Uterus (tissue), 4 donors: ENCODE results near the gene GMPR. TPM values are rescaled to one million over a fixed set of nuclear protein-coding genes. Genes with fewer than 3 reads are reported as not detected.

Experiments used
- DNase-seq, 2 donors: peaks; one replicate each; pipeline ENCODE4 v3.0.0-alpha.2; 2019 to 2020
- H3K27ac ChIP-seq, 2 donors: fragments of 200-600 bp; sonication (generic); 1 replicate in 1 of 2; 2 replicates in 1 of 2; pipeline ENCODE4 v1.5.1; 2016 to 2018
- H3K27me3 ChIP-seq, 2 donors: fragments of 200-600 bp; sonication (generic); one replicate each; pipeline ENCODE4 v1.5.1; 2018 to 2019; ENCODE audit warnings: control low read depth in 1 of 2
- H3K36me3 ChIP-seq, 2 donors: fragments of 200-600 bp; sonication (generic); one replicate each; pipeline ENCODE4 v1.5.1; 2019; ENCODE audit warnings: control low read depth in 1 of 2
- H3K4me1 ChIP-seq, 2 donors: fragments of 200-600 bp; sonication (generic); one replicate each; pipeline ENCODE4 v1.5.1; 2018 to 2019; ENCODE audit warnings: control low read depth in 1 of 2
- H3K4me3 ChIP-seq, 2 donors: fragments of 200-600 bp; sonication (generic); 1 replicate in 1 of 2; 2 replicates in 1 of 2; pipeline ENCODE4 v1.5.1; 2018 to 2019; ENCODE audit warnings: mild to moderate bottlenecking in 1 of 2
- H3K9me3 ChIP-seq, 2 donors: fragments of 200-600 bp; sonication (generic); one replicate each; pipeline ENCODE4 v1.5.1; 2019; ENCODE audit warnings: control low read depth in 1 of 2
- POLR2A ChIP-seq, 2 donors: fragments of 450-650 bp; IDR thresholded peaks; one replicate each; pipeline ENCODE4 v1.6.1; 2016; ENCODE audit warnings: antibody characterized with exemption in 2 of 2, mild to moderate bottlenecking in 1 of 2, moderate library complexity in 1 of 2
- intact Hi-C: fragments of 100-400 bp; cut with DNase I; formaldehyde crosslinking; loops from one replicate; pipeline ENCODE4 v1.15.1; 2023; ENCODE audit warnings: low total_unique reads
- total RNA-seq, 4 donors: library from RNA; depleted of rRNA in 3 of 4; stranded (reverse); fragments of >200 nt in 3 of 4; gene quantifications; one replicate each; pipeline versions ENCODE4 v1.1.0 to v1.2.4, GENCODE V29; 2014 to 2023
- TF ChIP-seq, protein P1 (sequence below), 4 experiments: fragments of 200-600 bp in 2 of 4; fragments of 450-650 bp in 2 of 4; sonication (generic) in 2 of 4; IDR thresholded peaks; one replicate each; pipeline ENCODE4 v1.5.1; 2016 to 2019; ENCODE audit warnings: antibody characterized with exemption in 4 of 4, mild to moderate bottlenecking in 2 of 4, moderate library complexity in 1 of 4
- donor health status: DM: yes; HTN: yes; CAD: no.

Gene GMPR
- total RNA-seq, 4 donors from 2014 or later = 1.5 to 18.2 (median 10.6) TPM

DNA sequence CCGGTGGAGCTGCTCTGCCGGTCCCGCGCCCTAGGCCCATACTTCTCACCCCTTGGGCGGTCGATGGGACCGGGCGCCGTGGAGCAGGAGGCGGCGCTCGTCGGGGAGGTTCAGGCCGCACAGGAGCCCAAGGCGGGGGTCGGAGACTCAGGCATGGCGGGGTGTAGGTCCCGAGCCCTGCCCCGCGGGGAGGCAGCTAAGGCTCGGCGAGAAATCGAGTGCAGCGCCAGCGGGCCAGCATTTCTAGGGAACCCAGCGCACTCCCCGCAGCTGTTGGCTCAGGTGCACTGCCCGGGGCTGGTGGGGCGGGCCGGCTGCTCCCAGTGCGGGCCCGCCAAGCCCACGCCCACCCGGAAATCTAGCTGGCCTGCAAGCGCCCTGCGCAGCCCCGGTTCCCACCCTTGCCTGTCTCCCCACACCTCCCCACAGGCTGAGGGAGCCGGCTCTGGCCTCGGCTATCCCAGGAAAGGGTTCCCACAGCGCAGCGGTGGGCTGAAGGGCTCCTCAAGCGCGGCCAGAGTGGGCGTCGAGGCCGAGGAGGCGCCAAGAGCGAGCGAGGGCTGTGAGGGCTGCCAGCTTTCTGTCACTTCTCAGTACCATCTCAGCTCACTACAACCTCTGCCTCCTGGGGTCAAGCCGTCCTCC is 40.2 kb upstream of the GMPR start:
- Histone ChIP-seq H3K9me3 (no peaks in the 10 kb centered on the region), H3K27me3 (no peaks in the 10 kb centered on the region), H3K4me1 (peaks cover 3 to 4% of the 10 kb centered on the region in 2 donors), H3K27ac (no peak overlapping the region), H3K4me3 (no peak overlapping the region), H3K36me3 (no peaks in the 10 kb centered on the region)
- TF ChIP-seq, protein P1, sequence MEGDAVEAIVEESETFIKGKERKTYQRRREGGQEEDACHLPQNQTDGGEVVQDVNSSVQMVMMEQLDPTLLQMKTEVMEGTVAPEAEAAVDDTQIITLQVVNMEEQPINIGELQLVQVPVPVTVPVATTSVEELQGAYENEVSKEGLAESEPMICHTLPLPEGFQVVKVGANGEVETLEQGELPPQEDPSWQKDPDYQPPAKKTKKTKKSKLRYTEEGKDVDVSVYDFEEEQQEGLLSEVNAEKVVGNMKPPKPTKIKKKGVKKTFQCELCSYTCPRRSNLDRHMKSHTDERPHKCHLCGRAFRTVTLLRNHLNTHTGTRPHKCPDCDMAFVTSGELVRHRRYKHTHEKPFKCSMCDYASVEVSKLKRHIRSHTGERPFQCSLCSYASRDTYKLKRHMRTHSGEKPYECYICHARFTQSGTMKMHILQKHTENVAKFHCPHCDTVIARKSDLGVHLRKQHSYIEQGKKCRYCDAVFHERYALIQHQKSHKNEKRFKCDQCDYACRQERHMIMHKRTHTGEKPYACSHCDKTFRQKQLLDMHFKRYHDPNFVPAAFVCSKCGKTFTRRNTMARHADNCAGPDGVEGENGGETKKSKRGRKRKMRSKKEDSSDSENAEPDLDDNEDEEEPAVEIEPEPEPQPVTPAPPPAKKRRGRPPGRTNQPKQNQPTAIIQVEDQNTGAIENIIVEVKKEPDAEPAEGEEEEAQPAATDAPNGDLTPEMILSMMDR (IDR thresholded peaks at IDR 0.05) = no peak
- no peak for TF ChIP-seq POLR2A (IDR thresholded peaks at IDR 0.05)
- intact Hi-C loops = no loop called here
- no peak for DNase-seq

DNA sequence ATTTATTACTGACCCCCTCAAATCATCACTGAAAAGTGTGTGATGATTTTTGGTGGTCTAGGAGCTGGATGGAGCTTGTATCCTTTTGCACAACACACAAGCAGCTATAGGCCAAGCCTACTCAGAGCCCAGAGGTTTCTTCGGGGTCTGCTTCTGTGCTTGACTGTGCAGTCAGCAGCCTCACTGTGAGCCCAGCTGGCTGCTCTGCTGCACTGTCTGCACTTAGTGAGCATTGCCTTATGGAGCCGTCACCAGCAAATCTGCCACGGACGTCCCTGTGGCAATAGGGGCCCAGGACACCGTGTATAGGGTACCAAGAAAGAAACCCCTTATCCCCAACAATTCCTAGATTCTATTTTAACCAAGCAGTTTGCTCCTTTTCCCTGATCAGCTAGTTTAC is 38.6 kb upstream of the GMPR start:
- peak overlapping the region in 1 of 2 donors; percentile 15 for H3K4me3 ChIP-seq
- H3K27ac ChIP-seq = peak overlapping the region; percentile 50 to 55
- H3K27me3 ChIP-seq = no peaks in the 10 kb centered on the region
- H3K4me1 ChIP-seq = peaks cover 3 to 4% of the 10 kb centered on the region in 2 donors
- no peaks in the 10 kb centered on the region for H3K9me3 ChIP-seq
- DNase-seq = no peak
- TF ChIP-seq, protein P1 (IDR thresholded peaks at IDR 0.05) = no peak
- no peak for TF ChIP-seq POLR2A (IDR thresholded peaks at IDR 0.05)
- intact Hi-C loops = no loop called here
- H3K36me3 ChIP-seq = no peaks in the 10 kb centered on the region

DNA sequence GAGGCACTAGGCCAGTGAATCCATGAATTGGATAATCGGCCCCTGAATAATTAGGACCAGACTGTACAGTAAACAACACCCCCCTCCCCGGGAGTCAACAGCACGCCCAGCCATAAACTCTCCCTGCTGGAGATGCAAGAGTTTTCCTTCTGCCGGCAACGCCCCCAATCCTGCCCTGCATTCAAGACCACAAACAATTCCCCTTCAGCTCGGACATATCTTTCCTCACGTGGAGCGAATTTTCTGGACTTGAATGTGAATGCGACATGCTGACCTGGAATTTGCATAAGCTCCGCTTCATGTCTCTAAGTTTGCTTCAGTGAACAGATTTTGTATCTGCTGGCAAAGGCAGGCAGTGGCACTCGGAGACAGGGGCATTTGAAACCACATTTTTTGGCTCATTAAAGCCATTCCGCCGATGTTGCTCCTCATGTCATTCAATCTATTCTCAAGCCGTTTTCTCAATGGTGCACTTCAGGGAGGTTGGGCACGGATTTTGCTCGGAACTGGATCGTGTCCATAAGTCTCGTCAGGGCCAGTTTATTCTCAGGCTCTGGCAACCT is 38.0 kb upstream of the GMPR start:
- Histone ChIP-seq H3K4me1 (peaks cover 4 to 5% of the 10 kb centered on the region in 2 donors), H3K27ac (peak overlapping the region; percentile 50 to 55), H3K9me3 (no peaks in the 10 kb centered on the region), H3K4me3 (peak overlapping the region; percentile 15), H3K36me3 (no peaks in the 10 kb centered on the region), H3K27me3 (no peaks in the 10 kb centered on the region)
- TF ChIP-seq, protein P1 (IDR thresholded peaks at IDR 0.05) = no peak
- TF ChIP-seq POLR2A (IDR thresholded peaks at IDR 0.05) = no peak
- intact Hi-C loops = no loop called here
- no peak for DNase-seq

DNA sequence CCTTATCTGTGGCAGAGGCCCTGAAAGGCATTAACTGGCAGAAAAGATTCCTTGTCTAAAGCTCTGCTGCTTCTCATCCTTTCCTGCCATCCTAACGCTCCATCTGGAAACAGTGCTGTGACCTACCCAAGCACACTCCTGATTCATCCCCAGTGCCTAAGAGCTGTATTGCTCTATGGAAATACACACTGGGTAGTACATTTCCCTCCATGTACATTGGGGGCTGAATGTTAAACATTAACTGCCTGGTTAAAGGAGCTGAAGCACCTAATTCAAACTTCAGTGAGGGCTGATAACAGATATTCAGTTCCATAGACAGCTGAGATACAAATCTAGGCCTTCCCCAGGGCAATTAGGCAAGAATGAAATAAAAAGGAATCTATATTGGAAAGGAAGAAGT is 36.7 kb upstream of the GMPR start:
- Histone ChIP-seq H3K4me3 (no peak overlapping the region), H3K4me1 (peaks cover 4 to 6% of the 10 kb centered on the region in 2 donors), H3K36me3 (no peaks in the 10 kb centered on the region), H3K27ac (no peak overlapping the region), H3K27me3 (no peaks in the 10 kb centered on the region), H3K9me3 (no peaks in the 10 kb centered on the region)
- no peak for TF ChIP-seq POLR2A (IDR thresholded peaks at IDR 0.05)
- TF ChIP-seq, protein P1 (IDR thresholded peaks at IDR 0.05) = no peak
- intact Hi-C loops = no loop called here
- no peak for DNase-seq

DNA sequence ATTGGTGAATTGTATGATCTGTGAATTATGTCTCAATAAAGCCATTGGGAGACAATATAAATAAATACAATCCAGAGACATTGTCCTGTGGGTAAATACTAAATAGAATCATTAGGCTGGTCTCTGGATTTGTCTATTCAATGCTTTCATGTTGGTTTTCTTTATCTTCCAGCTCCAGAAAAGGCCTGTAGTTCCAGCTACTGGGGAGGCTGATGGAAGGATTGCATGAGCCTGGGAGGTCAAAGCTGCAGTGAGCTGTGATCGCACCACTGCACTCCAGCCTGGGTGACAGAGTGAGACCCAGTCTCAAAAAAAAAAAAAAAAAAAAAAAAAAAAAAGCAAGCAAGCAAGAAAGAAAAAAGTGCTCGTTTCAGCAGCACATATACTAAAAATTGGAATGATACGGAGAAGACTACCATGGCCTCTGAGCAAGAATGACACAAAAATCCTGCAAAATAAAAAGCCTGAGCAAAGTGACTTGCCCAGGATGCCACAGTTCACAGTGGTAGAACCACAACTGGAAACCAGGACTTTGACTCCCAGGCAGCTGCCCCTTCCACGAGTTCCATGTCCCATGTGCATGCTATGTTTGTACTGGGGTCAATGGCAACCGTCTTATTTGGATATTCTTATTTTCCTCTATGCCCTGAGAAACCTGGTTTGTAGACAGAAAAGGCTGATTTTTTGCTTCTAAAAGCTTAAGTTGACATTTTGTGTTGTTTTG is 33.6 kb upstream of the GMPR start:
- H3K36me3 ChIP-seq = no peaks in the 10 kb centered on the region
- TF ChIP-seq, protein P1 (IDR thresholded peaks at IDR 0.05) = no peak
- TF ChIP-seq POLR2A (IDR thresholded peaks at IDR 0.05) = no peak
- no peaks in the 10 kb centered on the region for H3K27me3 ChIP-seq
- peaks cover 0 to 4% of the 10 kb centered on the region in 2 donors for H3K4me1 ChIP-seq
- H3K9me3 ChIP-seq = no peaks in the 10 kb centered on the region
- H3K4me3 ChIP-seq = no peak overlapping the region
- peak overlapping the region; percentile 1 to 45 for H3K27ac ChIP-seq
- intact Hi-C loops = loop anchor here (5.0 kb wide), 1 partner anchor 513 kb away; no protein-coding TSS in a partner anchor
- DNase-seq = no peak
